ENCODE measurements around the gene DDX20.

- no peak for TF ChIP-seq REST (IDR thresholded peaks at IDR 0.05; ENCODE audit: borderline replicate concordance)
- TF ChIP-seq, protein P1, sequence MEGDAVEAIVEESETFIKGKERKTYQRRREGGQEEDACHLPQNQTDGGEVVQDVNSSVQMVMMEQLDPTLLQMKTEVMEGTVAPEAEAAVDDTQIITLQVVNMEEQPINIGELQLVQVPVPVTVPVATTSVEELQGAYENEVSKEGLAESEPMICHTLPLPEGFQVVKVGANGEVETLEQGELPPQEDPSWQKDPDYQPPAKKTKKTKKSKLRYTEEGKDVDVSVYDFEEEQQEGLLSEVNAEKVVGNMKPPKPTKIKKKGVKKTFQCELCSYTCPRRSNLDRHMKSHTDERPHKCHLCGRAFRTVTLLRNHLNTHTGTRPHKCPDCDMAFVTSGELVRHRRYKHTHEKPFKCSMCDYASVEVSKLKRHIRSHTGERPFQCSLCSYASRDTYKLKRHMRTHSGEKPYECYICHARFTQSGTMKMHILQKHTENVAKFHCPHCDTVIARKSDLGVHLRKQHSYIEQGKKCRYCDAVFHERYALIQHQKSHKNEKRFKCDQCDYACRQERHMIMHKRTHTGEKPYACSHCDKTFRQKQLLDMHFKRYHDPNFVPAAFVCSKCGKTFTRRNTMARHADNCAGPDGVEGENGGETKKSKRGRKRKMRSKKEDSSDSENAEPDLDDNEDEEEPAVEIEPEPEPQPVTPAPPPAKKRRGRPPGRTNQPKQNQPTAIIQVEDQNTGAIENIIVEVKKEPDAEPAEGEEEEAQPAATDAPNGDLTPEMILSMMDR (IDR thresholded peaks at IDR 0.05; ENCODE audit: poor library complexity, severe bottlenecking): no peak
- no peak for TF ChIP-seq RAD21 (conservative IDR thresholded peaks at IDR 0.05)
- TF ChIP-seq POLR2AphosphoS5 (IDR thresholded peaks at IDR 0.05): no peak
- TF ChIP-seq EP300 (conservative IDR thresholded peaks at IDR 0.05; ENCODE audit: poor library complexity, severe bottlenecking): no peak
- no peak for TF ChIP-seq SMC3 (conservative IDR thresholded peaks at IDR 0.05; ENCODE audit: poor library complexity)
- TF ChIP-seq TAF1 (IDR thresholded peaks at IDR 0.05; ENCODE audit: low read depth): no peak
- TF ChIP-seq EZH2 (IDR thresholded peaks at IDR 0.05; ENCODE audit: borderline replicate concordance, insufficient read depth, low read length, poor library complexity, severe bottlenecking): no peak
These were observed 45.7 kb upstream of the DDX20 start for GRCh38 chr1:111709986-111710385.

All from neural cell (in vitro differentiated cells).